Measurements from ENCODE around the gene MDC1. TPM values are rescaled to one million over a fixed set of nuclear protein-coding genes. Genes with fewer than 3 reads are reported as not detected.

MDC1 gene
- total RNA-seq (2022; extraction: Qiagen RNA extraction) = 16.6 to 24.7 TPM (median 18.4 TPM) in 5 replicates

DNA sequence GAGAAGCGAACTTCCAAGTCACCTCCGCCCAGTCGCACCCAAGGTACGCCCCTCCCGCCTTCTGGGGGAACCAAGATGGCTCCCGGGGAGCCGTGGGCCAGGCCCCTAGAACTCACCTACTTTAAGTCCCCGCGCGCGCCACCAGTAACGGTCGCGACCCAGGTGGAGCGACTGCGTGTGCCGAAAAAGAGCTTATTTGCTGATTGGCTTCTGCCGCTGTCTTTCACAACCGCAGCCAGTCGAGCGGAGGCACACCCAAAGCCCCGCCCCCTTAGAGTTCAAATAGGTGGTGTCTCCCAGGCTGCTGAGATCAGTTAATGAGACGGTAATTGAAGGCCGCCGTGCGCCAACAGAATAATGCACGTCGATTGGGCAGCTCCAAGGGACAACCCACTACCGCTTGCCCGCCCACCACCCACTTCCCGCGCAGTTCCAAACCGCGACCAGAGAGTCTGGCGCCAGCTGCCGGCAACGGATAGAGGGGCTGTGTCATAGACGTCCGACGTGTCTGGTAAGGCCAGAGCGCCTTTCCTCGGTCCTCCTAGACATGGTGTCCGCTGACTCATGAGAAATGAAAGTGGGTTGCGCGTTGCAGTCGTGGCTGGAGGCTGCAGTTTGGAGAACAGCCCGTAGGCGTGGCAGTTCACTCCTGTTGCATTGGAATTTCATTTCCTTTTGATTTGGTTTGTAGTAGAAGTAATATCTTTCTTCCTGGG lies at the start of gene MDC1:
Gene MDC1 (minus strand): TSS at position 153 of the 716 bp plus-strand sequence. CDS start 2,106 bp downstream, outside the sequence.

DNA sequence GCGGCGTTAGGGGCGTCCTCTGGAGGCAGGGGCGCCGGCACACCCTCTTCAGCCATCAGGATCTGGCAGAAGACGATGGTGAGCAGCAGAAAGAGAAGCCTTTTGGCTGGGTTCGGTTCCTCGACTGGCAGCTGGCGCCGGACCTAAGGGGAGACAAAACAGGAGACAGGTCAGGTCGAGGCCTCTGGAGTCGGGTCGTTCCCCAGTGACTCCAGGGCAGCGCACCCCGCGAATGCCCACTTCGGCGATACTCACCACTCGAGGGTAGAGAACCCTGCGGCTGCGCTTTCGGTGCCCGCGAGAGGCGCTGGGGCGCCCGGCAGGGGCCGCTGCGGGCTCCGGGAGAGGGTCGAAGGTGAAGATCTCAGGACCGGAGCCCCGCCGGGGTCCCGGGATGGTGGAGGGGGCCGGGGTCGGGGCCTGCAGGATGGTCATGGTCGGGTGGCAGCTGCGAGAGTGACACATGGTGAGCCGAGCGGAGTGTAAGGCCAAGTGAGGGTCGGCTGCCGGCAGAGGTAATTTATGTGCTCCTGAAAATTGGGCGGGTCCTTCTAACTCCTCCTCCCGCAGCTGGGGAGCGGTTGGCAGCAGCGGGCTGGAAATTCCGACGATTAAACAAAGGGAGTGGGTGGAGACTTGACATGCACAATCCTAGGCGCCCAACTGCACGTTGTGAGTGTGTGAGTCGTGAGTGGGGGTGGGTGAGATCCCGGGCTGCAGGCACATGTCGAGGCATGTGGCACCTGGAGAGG lies 27.1 kb upstream of the MDC1 start, which contains the start of gene IER3:
Gene IER3 (minus strand): TSS at position 494 of the 752 bp plus-strand sequence. CDS start 29 bp downstream, at position 465.

DNA sequence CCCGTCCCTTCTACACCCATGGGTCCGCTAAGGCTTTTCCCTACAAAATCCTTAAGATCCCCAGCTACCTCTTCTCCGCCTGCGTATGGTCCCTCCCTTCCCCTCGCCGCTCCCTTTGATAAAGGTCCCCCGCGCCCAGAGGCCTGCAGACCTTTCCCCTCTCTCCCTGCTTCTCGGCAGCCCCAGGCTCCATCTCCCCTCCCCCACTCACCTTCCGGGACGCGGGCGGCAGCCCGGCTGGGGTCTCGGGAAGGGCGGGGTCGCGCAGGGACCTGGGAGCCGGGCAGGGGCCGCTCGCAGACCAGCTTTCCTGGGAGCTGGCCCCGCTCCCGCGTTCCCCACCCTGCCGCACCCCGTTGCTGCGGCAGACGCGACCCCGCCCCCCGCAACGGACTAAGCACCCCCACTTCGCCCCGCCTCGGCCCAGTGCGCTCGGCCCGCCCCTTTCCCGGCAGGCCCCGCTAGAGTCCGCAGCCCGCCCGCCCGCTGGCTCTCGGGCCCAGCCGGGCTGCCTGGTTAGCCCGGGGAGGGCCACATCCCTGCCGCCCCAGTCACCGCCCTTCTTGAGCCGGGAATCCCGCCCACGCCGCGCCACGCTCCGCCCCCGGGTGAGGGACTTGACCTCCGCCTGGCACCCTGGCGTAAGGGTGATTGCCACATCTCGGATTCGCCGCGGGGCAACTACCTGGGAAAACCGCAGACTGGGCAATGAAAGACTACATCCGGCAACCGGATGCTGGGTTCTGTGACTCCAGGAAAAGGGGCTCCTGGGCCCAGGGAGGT lies 25.4 kb upstream of the MDC1 start, which contains the start of gene FLOT1:
Gene FLOT1 (minus strand): TSS at position 372 of the 783 bp plus-strand sequence. CDS start 498 bp downstream, outside the sequence.

GRCh38 chr6:30719791-30720737 lies 3.0 kb upstream of the MDC1 start, which contains the start of gene TUBB:
Gene TUBB, plus strand, starts transcription at chr6:30720352. Its CDS starts 155 bp downstream, at chr6:30720507.

DNA sequence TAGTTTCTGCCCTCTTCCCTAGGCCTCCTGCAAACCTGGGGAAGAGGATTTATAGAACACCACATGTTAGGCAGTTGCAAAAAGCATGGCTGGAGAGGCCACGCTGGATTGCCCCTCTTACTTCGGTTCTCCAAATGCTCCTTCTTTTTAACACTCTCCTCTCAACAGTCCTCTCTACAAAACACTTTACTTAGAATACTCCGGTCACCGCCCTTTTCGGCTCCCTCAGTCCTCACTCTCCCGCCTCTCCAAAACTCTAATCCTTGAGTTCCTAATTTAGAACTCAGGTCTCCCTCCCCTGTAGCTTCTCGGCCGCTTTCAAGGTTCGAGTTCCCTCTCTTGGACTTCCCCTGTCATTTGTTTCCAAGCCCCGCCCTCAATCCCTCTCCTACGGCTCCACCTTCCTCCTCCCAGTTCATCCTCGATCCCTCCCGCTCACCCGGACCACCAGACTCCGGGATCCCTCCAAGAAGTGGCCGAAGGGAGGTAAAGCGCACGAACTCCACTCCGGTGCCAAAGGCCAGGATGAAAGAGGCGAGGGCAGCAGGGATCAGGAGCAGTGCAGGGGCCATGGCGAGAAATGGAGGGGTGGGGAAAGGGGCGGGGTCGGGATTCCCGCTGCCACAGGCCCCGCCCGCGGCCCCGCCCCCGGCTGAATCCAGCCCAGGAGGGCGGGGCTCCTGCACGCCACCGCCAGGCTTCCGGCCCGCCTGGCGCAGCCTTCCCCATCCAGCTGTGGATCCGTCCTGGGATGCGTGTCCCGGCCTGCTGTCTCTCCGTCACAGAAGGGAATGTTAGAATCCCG lies 26.5 kb downstream of the MDC1 start, which contains the start of gene NRM:
Gene NRM (minus strand): TSS at position 582 of the 805 bp plus-strand sequence. CDS start 10 bp downstream, at position 572.

DNA sequence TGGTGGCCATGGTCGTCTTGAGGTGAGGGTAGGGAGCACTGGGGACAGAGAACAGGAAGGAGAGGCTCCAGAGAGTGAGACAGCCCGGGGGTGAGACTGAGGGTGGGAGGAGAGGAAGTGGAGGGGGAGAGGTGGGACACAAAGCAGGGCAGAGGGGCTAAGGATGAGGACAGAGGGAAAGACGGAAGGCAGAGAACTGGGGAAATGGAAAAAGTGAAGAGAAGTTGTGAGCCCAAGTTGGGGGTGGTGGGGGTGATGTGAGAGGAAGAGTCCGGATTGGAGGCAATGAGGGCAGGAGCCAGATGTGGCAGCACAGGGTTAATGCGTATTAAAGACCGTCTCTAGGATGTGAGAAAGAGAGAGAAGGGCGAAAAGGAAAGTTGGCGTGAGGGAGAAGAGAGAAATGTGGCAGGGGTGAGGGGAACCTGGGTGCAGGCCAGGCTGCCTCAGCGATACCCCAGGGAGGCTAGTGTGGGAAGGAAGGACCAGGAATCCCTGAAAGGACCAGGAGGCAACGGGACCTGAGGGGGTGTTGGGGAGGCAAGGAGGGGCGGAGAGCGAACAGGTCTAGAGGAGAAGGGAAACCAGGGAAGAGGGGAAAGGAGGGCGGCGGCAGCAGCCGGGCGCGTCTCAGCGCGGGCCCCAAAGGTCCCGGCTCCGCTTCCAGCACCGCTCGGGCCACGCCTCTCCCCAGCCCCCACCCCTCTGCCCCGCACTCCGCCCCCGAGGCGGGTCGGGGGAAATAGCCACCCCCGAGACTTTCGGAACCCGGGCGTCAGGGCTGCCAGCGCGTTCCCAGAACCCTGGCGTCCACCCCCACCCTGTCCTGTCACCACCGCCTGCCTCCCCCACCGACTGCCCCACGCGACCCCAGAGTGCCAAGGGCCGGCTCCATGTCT lies 30.8 kb downstream of the MDC1 start, which contains the start of gene PPP1R18:
Gene PPP1R18 (minus strand): TSS at position 637 of the 899 bp plus-strand sequence. CDS start 627 bp downstream, at position 10.

DNA sequence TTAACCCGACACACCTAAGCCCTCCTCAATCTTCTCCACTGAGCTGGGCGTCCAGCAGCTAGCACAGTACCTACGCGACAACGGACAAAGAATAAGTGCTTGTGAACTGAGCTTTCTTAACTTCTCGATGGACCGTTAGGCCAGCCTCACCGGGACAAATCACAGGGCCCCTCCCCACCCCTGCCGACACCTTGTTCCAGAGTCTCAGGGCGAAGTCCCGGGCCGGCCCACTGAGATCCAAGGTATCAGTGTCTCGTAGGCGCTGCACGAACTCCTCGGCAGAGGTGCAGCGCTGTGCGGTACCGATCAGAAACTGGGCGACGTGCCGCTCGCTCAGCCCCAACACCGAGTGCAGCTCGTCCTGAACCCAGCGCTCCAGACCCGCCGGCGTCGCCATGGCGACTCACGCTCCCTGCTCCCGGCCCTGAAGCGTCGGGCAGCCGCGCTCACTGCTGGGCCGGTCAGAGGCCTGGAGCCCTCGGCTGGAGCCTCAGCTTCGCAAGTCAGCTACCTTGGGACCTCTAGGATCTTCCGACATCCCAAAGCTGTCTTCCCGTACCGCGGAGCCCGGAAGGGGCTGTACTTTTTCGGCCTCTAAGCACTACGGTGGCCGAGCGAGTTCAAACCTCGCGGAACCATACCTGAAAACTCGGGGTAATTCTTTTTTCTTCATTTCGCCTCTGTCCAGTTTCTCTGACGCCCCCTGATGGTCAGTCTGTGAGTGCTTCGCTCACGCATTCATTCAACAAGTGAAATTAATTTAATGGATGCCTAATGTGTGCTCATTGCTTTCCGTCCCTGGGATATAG lies 44.4 kb downstream of the MDC1 start, which contains the start of gene DHX16:
Gene DHX16 (minus strand): TSS at position 562 of the 809 bp plus-strand sequence. CDS start 165 bp downstream, at position 397.

Other genes starting within 250 kb of the MDC1 start
- 60.3 to 71.4 TPM (median 61.8 TPM) in 5 replicates for gene HLA-E, start 227.8 kb downstream of the MDC1 start, total RNA-seq (2022; extraction: Qiagen RNA extraction)
- 28.4 to 36.7 TPM (median 33.9 TPM) in 5 replicates for gene GNL1, start 160.8 kb downstream of the MDC1 start, total RNA-seq (2022; extraction: Qiagen RNA extraction)
- gene PRR3, start 160.0 kb downstream of the MDC1 start, total RNA-seq (2022; extraction: Qiagen RNA extraction) = 14.5 to 17.3 TPM (median 16.5 TPM) in 5 replicates
- gene ABCF1, start 145.8 kb downstream of the MDC1 start, total RNA-seq (2022; extraction: Qiagen RNA extraction) = 50.4 to 58.2 TPM (median 52.3 TPM) in 5 replicates
- gene PPP1R10, start 100.0 kb downstream of the MDC1 start, total RNA-seq (2022; extraction: Qiagen RNA extraction) = 26.3 to 47.1 TPM (median 29.0 TPM) in 5 replicates
- gene MRPS18B, start 99.4 kb downstream of the MDC1 start, total RNA-seq (2022; extraction: Qiagen RNA extraction) = 71.4 to 116 TPM (median 73.6 TPM) in 5 replicates
- 4.5 to 5.9 TPM (median 5.6 TPM) in 5 replicates for gene ATAT1, start 90.4 kb downstream of the MDC1 start, total RNA-seq (2022; extraction: Qiagen RNA extraction)
- gene C6orf136, start 70.1 kb downstream of the MDC1 start, total RNA-seq (2022; extraction: Qiagen RNA extraction) = 10.2 to 14.6 TPM (median 13.1 TPM) in 5 replicates
- gene DHX16, start 44.3 kb downstream of the MDC1 start, total RNA-seq (2022; extraction: Qiagen RNA extraction) = 26.3 to 30.5 TPM (median 28.5 TPM) in 5 replicates
- 39.8 to 48.8 TPM (median 45.5 TPM) in 5 replicates for gene PPP1R18, start 30.6 kb downstream of the MDC1 start, total RNA-seq (2022; extraction: Qiagen RNA extraction)
- gene NRM, start 26.3 kb downstream of the MDC1 start, total RNA-seq (2022; extraction: Qiagen RNA extraction) = 20.0 to 29.7 TPM (median 29.0 TPM) in 5 replicates
- 792 to 978 TPM (median 919 TPM) in 5 replicates for gene TUBB, start 3.1 kb upstream of the MDC1 start, total RNA-seq (2022; extraction: Qiagen RNA extraction)
- 81.9 to 102 TPM (median 96.8 TPM) in 5 replicates for gene FLOT1, start 25.4 kb upstream of the MDC1 start, total RNA-seq (2022; extraction: Qiagen RNA extraction)
- gene IER3, start 27.3 kb upstream of the MDC1 start, total RNA-seq (2022; extraction: Qiagen RNA extraction) = 97.9 to 167 TPM (median 130 TPM) in 5 replicates
- 41.3 to 63.5 TPM (median 55.9 TPM) in 5 replicates for gene DDR1, start 167.2 kb upstream of the MDC1 start, total RNA-seq (2022; extraction: Qiagen RNA extraction)
- gene GTF2H4, start 190.9 kb upstream of the MDC1 start, total RNA-seq (2022; extraction: Qiagen RNA extraction) = 18.6 to 23.2 TPM (median 20.0 TPM) in 5 replicates
- 10.8 to 14.3 TPM (median 13.2 TPM) in 5 replicates for gene VARS2, start 197.0 kb upstream of the MDC1 start, total RNA-seq (2022; extraction: Qiagen RNA extraction)
- not detected in 5 replicates for gene SFTA2, start 214.9 kb upstream of the MDC1 start, total RNA-seq (2022; extraction: Qiagen RNA extraction)
- gene MUCL3, start 223.7 kb upstream of the MDC1 start, total RNA-seq (2022; extraction: Qiagen RNA extraction) = 0.02 to 0.06 TPM (median 0.05 TPM) in 5 replicates